Measurements from ENCODE around the gene APOA1. TPM values are rescaled to one million over a fixed set of nuclear protein-coding genes. Genes with fewer than 3 reads are reported as not detected.

APOA1 gene
- total and polyA plus RNA-seq, 2 donors (not counting 3 experiments of a cell fraction or from before 2014, with no cell fraction given): not detected

- dilution Hi-C loops (cut with MboI; ENCODE audit: extremely low pct_ligation_motif_present, low sequenced_read_pairs) (no loop called here), intact Hi-C loops (cut with micrococcal nuclease) (loop anchor here (1.0 to 5.0 kb wide), 6 partner anchors 46 to 436 kb away; partner anchors contain the start of gene SIK3)
- ChIA-PET CTCF (interaction anchor here (0.8 to 6.2 kb wide), 55 partner anchors 8 to 589 kb away, joined by 3 to 272 read pairs (median 6); partner anchors contain the start of genes APOA1, APOA4, APOC3 and PAFAH1B2), POLR2A (interaction anchor here (1.5 kb wide), 1 partner anchor 45 kb away, joined by 4 read pairs; no protein-coding TSS in a partner anchor)
- Histone ChIP-seq H3K36me3 (ENCODE audit: control insufficient read depth in 2 of 2, extremely low read depth in 1 of 2, insufficient read depth in 2 of 2, low read length in 2 of 2) (peaks cover 0 to 3% of the 10 kb centered on the region in 2 experiments), H3K4me1 (ENCODE audit: control insufficient read depth, extremely low read depth, insufficient read depth, low read length) (peaks cover 13% of the 10 kb centered on the region), H3K4me3 (replicated peaks in 1 of 3; ENCODE audit: insufficient read depth in 1 of 3, low read depth in 1 of 3, low read length in 3 of 3) (no peak overlapping the region), H3K27ac (ENCODE audit: insufficient read depth, low read depth, low read length) (no peak overlapping the region), H3K9me1 (replicated peaks; ENCODE audit: control insufficient read depth, extremely low read depth, insufficient read depth, low read length) (no peaks in the 10 kb centered on the region), H3K9ac (replicated peaks; ENCODE audit: extremely low read depth, insufficient read depth, low read length) (no peak overlapping the region), H3K4me2 (ENCODE audit: insufficient read depth, low read length) (no peak overlapping the region), H3K9me3 (replicated peaks; ENCODE audit: control insufficient read depth, insufficient read depth, low read length) (no peaks in the 10 kb centered on the region), H3K27me3 (ENCODE audit: control insufficient read depth in 2 of 2, insufficient read depth in 2 of 2, low read length in 2 of 2) (no peaks in the 10 kb centered on the region), H2AFZ (ENCODE audit: low read depth, low read length) (no peak overlapping the region), H3K79me2 (ENCODE audit: control insufficient read depth, insufficient read depth, low read length) (peaks cover 15% of the 10 kb centered on the region), H4K20me1 (replicated peaks; ENCODE audit: control insufficient read depth, extremely low read depth, insufficient read depth, low read length) (no peaks in the 10 kb centered on the region)
- DNase-seq (ENCODE audit: low read depth, low spot score) (no peak), FAIRE-seq (no peak)
- no TSS peak for BruUV-seq (replicated peaks)
- TF ChIP-seq EZH2 (IDR thresholded peaks at IDR 0.05; ENCODE audit: borderline replicate concordance, low read depth, low read length, severe bottlenecking) (no peak), GATA2 (IDR thresholded peaks at IDR 0.05; ENCODE audit: insufficient read depth, insufficient read length, low read depth, low read length) (no peak), POLR2AphosphoS5 (IDR thresholded peaks at IDR 0.05; ENCODE audit: insufficient read depth, low read depth, low read length) (no peak), POLR2A (IDR thresholded peaks at IDR 0.05; ENCODE audit: low read depth, low read length) (no peak), CTCF (IDR thresholded peaks at IDR 0.05; ENCODE audit: extremely low read depth in 1 of 2, insufficient read depth in 1 of 2, low read depth in 1 of 2, low read length in 2 of 2) (no peak), MAX (IDR thresholded peaks at IDR 0.05; ENCODE audit: insufficient read depth, insufficient read length) (no peak), MYC (IDR thresholded peaks at IDR 0.05; ENCODE audit: low read depth, low read length) (no peak), FOS (IDR thresholded peaks at IDR 0.05; ENCODE audit: borderline replicate concordance, insufficient read depth, low read length) (no peak), JUN (IDR thresholded peaks at IDR 0.05; ENCODE audit: borderline replicate concordance, insufficient read depth, insufficient read length, low read depth) (no peak)
These were observed 47.0 kb downstream of the APOA1 start for GRCh38 chr11:116790167-116791001.

Data from endothelial cell of umbilical vein (primary cell).